CD4-positive, alpha-beta T cell treated with Interleukin-17A for 4 hours (primary cell): ENCODE measurements around the gene CRY2.
A peak's percentile ranks its signal among the peaks of the same experiment; 100 is the strongest.

Source experiments
- DNase-seq: peaks from one replicate; pipeline ENCODE4 v3.0.0-alpha.2; 2020; ENCODE audit warnings: mixed read lengths

CRY2 gene

DNA sequence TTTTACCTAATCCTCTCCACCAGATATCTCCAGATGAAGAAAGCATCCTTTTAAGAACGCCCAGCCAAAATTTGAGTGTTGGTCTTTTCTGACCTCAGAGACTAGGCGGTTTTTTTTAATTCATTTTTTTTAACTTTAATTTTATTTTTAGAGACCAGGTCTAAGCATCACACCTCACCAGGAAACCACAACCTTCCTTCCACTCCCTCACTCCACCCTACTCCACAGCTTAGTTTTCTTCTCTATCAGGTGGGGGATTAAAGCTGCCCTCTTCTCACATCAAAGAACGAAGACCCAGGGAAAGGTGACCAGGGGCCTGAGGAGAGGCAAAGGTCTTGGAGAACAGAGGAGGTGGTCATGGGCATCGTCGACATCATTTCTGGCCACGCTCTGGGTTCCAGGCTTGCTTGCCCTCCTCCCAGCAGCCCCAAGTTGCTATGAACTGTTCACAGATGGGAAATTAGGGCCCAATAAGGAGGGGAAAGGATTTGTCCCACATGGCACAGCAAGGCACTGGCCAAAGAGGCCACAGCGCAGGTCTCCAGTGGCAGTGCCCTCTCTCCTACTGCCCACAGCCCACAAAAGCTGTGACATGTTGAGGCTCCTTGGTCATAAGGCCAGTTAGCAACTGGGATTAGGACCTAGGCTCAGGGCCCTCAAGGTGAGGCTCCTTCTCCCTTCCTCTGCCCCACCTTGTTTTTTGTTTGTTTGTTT, 71.8 kb downstream of the CRY2 start:
- no peak for DNase-seq

DNA sequence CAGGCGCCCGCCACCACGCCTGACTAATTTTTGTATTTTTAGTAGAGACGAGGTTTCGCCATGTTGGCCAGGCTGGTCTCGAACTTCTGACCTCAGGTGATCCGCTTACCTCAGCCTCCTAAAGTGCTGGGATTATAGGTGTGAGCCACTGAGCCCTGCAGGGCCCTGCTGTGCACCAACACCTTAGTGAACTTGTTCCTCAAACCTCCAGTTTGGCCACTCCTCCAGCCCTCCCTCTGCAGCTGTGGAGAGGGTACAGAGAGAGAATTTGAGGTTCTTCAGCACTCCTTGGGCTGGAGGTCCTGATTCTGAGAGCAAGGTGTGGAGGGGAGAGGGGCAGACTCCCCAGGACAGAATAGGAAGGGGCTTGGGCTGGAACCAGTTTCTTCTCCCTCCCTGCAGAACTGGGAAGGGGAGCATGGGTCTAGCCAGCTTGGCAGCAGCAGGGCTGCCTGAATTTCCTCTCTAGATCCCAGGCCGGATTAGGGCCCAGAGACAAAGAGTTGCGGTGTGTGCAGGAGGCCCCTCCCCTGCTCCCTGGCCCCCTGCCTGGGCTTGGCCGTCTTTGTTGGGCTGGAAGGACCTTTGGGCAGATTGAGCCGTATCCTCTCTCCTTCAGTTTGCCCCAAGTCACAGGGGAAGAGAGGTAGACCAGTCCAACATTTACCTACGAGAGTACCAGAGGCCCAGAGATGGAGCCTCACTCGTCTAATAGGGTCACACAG, 72.7 kb downstream of the CRY2 start:
- no peak for DNase-seq

GRCh38 chr11:45920531-45921477, 73.5 kb downstream of the CRY2 start:
- no peak for DNase-seq

GRCh38 chr11:45921561-45922424, 74.5 kb downstream of the CRY2 start:
- DNase-seq: peak; percentile 16

DNA sequence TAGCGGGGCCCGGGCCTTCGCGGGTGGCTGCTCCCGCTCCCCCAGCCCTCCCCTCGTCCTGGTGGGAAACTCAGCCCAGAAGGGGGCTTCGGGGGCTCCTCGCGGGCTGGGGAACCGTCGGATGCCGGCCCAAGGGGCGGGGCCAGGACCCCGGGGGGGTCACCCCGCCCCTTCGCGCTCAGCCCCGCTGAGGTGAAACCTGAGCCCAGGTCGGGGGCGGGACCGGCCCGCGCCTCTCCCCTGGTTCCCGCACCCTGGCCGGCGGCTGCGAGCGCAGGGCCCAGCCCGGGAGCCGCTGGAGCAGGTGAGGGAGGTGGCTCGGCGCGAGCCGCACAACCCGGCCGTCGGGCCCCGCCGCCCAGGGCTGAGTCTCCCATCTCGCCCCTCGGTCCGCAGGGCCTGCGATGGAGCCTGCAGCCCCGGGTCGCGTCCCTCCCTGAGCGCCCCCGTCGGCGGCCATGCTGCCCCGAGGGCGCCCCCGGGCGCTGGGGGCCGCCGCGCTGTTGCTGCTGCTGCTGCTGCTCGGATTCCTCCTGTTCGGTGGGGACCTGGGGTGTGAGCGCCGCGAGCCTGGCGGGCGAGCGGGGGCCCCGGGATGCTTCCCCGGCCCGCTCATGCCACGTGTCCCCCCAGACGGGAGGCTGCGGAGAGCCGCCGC, 75.3 kb downstream of the CRY2 start, which contains the start of gene LARGE2:
Gene LARGE2 (plus strand): TSS at position 232 of the 658 bp plus-strand sequence. CDS start 227 bp downstream, at position 459.
- DNase-seq: peak; percentile 40

DNA sequence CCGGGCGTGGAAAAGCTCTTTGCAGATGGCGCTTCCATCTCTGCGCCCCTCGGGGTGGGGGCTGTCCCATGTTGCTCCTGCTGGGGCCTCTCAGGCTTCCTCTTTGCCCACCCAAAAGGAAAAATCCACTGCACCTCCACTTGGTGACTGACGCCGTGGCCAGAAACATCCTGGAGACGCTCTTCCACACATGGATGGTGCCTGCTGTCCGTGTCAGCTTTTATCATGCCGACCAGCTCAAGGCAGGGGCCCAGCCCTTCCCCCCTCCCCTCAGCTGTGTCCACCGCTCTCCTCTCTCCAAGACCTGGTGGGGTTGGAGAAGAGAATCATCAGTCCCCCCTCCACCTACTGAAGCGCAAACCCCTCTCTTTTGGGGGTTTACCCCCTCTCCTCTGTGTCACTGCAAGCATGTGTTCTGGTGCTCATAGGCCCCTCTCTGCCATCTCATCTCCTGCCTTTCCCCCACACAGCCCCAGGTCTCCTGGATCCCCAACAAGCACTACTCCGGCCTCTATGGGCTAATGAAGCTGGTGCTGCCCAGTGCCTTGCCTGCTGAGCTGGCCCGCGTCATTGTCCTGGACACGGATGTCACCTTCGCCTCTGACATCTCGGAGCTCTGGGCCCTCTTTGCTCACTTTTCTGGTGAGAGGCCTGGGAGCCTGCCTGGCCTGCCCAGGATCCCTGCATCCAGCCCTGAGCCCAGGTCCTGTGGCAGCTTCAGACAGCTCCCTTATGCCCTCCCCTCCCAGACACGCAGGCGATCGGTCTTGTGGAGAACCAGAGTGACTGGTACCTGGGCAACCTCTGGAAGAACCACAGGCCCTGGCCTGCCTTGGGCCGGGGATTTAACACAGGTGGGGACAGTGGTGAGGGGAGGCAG, 77.0 kb downstream of the CRY2 start:
- no peak for DNase-seq

DNA sequence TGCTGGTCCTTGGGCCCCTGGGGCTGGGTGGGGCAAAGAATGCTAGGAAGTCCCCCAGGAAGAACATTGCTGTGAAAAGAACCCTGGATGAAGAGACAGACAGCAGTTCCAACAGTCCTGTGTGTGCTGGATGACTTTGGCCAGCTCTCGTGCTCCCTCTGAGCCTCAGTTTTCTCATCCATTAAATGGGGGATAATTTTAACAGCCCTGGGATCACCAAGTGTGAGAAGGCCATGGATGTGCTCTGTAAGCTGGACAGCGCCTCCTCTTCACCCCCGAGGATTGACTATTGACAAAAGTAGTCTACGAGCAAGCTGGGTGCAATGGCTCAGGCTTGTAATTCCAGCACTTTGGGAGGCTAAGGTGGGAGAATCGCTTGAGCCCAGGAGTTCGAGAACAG, 77.7 kb downstream of the CRY2 start:
- DNase-seq: no peak

DNA sequence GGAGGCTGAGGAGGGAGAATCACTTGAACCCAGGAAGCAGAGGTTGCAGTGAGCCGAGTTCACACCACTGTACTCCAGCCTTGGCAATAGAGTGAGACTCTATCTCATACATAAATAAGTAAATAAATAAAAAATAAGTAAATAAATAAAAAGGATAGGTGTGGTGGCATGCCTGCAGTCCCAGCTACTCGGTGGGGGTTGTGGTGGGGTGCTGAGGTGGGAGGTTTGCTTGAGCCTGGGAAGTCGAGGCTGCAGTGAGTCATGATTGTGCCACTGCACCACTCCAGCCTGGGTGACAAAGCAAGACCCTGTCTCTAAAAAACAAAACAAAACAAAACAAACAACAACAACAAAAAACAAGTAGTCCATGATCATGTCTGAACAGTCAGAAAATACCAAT, 78.3 kb downstream of the CRY2 start:
- no peak for DNase-seq

DNA sequence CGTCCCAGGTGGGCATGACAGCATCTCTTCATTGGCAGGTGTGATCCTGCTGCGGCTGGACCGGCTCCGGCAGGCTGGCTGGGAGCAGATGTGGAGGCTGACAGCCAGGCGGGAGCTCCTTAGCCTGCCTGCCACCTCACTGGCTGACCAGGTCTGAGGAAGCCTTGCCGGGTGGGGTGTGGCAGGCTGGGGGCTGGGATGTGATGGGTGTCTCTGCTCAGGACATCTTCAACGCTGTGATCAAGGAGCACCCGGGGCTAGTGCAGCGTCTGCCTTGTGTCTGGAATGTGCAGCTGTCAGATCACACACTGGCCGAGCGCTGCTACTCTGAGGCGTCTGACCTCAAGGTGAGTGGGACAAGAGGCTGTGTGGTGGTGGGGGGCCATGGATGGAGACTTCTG, 78.7 kb downstream of the CRY2 start:
- no peak for DNase-seq

DNA sequence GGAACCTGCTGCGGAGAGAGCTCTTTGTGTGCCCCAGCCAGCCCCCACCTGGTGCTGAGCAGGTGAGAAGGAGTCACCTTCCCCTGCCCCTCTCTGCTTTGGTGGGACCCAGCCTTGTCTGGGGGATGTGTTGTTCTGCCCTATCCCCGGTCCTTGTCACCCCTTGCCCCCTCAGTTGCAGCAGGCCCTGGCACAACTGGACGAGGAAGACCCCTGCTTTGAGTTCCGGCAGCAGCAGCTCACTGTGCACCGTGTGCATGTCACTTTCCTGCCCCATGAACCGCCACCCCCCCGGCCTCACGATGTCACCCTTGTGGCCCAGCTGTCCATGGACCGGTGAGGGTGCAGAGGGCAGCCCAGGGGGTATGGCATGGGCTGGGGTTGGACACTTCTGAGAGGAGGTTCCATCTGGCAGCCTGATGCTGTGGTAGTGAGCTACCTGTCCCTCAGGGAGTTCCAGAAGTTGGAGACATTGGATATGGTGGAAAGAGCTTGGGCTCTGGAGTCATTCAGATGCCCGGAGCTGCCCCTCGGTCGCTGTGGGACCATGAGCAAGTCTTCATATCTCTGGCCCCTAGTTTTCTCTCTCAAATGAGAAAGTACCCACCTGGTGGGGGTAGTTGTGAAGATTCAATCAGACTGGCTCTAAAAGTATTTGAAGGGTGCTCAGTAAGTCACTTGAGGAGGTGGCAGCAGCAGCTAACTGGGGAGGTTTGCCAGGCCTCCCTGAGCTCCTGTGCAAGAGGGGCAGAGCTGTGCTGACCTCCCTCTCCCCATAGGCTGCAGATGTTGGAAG, 79.5 kb downstream of the CRY2 start:
- no peak for DNase-seq

GRCh38 chr11:45927332-45927683, 80.0 kb downstream of the CRY2 start:
- DNase-seq: no peak

DNA sequence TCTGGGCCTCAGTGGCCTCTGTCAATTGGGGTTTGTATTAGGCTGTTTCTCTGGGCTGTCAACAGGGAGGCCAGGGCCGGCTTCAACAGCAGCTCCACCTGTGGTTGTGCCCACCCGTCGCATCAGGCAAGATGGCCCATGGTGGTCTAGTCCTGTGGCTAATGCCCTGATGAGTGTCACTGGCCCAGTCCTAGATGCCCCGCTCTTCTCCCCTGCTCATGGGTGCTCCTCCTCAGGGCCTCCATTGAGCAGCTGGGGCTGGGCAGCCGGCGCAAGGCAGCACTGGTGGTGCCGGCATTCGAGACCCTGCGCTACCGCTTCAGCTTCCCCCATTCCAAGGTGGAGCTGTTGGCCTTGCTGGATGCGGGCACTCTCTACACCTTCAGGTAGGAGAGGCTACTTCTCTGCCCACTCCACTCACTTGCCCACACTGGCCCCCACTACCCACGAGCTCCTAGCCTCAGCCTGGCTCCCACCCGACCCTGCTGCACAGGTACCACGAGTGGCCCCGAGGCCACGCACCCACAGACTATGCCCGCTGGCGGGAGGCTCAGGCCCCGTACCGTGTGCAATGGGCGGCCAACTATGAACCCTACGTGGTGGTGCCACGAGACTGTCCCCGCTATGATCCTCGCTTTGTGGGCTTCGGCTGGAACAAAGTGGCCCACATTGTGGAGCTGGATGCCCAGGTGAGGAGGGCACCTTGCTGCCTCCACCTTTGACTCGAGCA, 80.6 kb downstream of the CRY2 start:
- no peak for DNase-seq

DNA sequence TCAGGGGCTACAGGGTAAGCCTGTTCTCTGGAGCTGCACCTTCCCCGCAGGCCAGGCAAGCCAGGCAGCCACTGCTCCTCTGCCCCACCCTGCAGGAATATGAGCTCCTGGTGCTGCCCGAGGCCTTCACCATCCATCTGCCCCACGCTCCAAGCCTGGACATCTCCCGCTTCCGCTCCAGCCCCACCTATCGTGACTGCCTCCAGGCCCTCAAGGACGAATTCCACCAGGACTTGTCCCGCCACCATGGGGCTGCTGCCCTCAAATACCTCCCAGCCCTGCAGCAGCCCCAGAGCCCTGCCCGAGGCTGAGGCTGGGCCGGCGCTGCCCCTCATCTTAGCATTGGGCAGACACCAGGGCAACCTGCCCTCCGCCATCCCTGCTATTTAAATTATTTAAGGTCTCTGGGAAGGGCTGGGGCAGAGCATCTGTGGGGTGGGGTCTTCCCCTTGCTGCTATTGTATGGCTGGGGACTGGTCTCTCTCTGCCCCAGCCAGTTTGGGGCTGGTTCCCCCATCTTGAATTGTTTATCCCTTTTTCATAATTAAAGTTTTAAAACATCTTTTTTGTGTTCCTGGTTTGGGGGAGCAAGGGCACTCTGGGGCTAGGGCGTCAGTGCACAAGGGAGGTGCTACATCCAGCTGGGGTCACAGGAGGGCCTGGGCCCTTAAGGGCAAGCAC, 81.4 kb downstream of the CRY2 start:
- no peak for DNase-seq

DNA sequence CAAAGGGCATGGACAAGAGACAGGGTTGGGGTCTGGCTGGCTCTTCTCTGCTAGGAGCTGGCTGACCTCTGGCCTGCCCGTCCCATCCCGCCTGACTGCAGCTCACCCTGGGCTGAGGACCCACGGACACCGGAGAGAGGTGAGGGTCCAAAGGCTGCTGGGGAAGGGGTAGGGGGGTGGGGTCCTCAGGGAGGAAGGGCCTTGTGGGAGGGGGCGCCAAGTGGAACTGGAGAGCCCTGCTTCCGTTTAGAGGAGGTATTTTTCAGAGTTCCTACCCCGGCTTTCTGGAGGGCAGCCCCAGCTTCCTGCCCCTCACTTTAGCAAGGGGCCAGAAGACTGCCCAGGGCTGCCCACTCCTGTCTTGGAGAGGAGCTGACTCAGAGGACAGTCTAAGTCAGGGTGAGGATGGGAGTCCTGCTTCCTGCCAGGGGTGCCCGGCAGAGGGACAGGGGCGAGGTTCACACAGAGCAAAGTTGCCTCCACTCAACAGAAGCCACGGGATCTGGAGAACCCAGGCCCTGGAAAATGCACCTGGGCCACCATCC, 82.3 kb downstream of the CRY2 start:
- DNase-seq: no peak

DNA sequence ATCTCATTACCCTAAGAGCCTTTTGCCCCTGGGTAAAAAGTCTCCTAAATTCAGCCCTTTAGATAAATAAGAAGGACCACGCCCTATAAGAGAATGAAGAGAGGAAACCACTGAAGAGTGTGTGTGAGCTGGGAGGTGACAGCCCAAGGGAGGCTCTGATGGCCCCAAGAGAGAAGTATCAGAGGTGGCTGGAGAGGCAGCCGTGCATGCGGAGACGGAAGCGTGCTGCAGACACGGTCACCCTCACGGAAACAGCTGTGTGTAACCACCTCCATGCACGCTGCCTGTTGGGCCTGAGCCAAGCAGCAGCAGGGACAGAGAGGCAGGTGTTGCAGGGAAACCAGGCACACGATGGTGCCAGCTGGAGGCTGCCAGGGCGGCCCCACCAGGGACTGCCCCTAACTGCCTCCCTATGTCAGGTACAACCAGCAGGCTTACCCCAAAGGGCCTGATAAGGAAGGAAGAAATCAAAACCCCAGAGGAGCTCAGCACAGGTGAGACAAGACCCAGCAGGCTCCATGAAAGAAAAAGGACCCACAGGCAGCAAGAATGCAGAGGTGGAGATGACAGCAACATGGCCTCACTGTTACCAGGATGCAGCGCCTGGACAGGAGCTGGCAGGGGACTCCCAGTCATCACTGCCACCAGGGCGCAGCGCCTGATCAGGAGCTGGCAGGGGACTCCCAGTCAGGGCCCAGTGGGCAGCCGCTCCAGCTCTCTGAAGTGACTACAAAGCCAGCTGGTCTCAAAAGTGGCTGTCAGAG, 82.9 kb downstream of the CRY2 start:
- peak; percentile 59 for DNase-seq

- DNase-seq: no peak
Observed at GRCh38 chr11:45930951-45931570, 83.8 kb downstream of the CRY2 start.

GRCh38 chr11:45931739-45932138, 84.5 kb downstream of the CRY2 start:
- DNase-seq: no peak
